Adipocyte (in vitro differentiated cells): ENCODE measurements around the gene SPEM1.

Source experiments
- DNase-seq: peaks from one replicate; pipeline ENCODE4 v3.0.0-alpha.2; 2015; ENCODE audit warnings: low read depth
- H3K27me3 ChIP-seq: replicated peaks from 2 replicates; pipeline ENCODE4 v1.7.0; 2013; ENCODE audit warnings: mild to moderate bottlenecking, low read length, moderate library complexity; ENCODE audit not compliant: control insufficient read depth, insufficient read depth
- H3K36me3 ChIP-seq: 2 replicates; pipeline ENCODE4 v1.7.0; 2013; ENCODE audit warnings: low read length, mild to moderate bottlenecking, moderate library complexity; ENCODE audit not compliant: control insufficient read depth, insufficient read depth, severe bottlenecking
- H3K4me1 ChIP-seq: 2 replicates; pipeline ENCODE4 v1.7.0; 2013; ENCODE audit warnings: mild to moderate bottlenecking, low read length, moderate library complexity; ENCODE audit not compliant: control insufficient read depth, insufficient read depth
- H3K4me3 ChIP-seq: 2 replicates; pipeline ENCODE4 v1.7.0; 2013; ENCODE audit warnings: mild to moderate bottlenecking, low read length, moderate library complexity
- H3K9ac ChIP-seq: 2 replicates; pipeline ENCODE4 v1.7.0; 2013; ENCODE audit warnings: mild to moderate bottlenecking, low read length, moderate library complexity
- H3K9me3 ChIP-seq: 2 replicates; pipeline ENCODE4 v1.7.0; 2013; ENCODE audit warnings: mild to moderate bottlenecking, low read length, moderate library complexity; ENCODE audit not compliant: control insufficient read depth

The SPEM1 gene

DNA sequence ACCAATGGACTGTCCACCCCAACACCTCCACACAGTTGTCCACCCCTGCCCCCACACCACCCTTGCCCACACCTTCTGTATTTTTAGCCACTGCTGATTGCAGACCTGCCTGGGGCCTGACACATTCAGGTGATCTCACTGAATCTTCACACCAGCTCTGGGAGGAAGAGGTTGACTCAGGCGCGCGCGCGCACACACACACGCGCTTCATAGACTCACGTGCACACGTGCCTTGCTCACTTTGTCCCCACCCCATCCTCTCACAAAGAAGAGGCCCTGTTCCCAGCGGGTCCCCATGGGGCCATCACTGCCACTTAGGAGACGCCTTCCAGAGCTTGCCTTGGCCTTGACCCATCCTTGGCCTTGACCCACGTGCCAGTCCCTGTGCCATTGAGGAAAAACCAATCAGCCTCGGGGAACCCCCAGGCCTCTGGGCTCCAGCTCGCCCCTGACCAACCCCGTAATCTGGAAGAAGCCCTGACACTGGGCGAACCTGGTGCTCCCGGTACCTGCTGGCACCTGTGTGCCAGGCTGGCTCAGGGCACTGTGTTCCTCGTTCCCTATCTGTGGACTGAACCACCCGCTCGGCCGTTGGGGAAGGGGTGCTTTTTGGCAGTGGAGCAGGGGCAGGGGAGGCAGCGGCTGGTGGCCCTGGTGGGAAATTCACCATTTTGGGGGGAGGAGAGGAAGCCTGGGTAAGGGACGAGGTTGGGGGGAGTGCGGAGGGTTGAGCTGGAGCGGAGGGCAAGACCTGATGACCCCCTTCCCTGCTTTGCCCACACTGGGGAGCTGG is 9.3 kb upstream of the SPEM1 start:
- Histone ChIP-seq H3K4me1 (peaks cover 21% of the 10 kb centered on the region), H3K27me3 (no peaks in the 10 kb centered on the region), H3K36me3 (peaks cover 21% of the 10 kb centered on the region), H3K9ac (no peak overlapping the region), H3K9me3 (no peaks in the 10 kb centered on the region), H3K4me3 (no peak overlapping the region)
- DNase-seq = no peak

DNA sequence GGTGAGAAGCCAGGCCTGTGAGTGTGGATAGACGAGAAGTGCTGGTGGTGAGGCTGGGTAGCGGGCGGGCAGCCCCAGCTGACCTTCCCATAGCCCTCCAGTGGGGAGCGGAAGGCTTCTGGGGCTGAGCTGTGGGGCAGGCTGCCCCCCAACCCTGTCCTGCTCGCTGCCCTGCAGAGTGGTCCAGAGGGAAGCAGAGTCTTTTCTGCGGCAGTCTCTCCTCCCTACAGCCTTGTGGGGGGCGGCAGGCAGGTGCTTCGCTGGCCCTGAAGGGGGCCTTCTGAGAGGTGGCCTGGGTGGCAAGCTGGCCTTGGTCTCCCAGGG is 8.7 kb upstream of the SPEM1 start:
- peaks cover 21% of the 10 kb centered on the region for H3K36me3 ChIP-seq
- H3K9me3 ChIP-seq = no peaks in the 10 kb centered on the region
- no peaks in the 10 kb centered on the region for H3K27me3 ChIP-seq
- H3K4me1 ChIP-seq = peaks cover 20% of the 10 kb centered on the region
- H3K9ac ChIP-seq = no peak overlapping the region
- DNase-seq = no peak
- H3K4me3 ChIP-seq = no peak overlapping the region

DNA sequence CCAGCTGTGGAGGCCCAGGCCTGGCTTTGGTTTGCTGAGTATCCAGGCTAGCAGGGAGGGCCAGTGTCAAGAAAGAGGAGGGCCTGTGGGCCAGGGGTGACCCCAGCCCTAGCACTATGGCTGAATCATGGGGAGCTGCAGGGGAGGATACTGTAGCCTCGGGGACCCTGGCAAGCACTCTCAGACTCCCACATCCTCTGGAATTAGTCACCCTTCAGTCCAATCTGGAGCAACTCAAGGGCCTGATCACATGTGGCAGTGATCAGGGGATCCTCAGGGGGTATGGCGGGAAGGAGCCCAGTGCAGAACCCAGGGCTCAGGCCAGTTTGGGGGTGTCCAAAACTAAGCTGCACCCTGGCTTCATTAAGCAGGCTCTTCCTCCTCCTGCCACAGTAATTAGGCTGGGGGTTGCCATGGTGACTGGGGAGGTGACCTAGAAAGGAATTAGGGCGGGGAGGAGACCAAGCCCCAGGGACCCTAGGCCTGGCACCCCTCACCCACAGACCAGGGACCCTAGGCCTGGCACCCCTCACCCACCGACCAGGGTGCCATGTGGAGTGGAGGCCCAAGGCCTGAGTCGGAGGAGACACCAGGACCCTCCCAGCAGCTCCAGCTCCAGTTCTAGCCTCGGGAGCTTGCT is 6.7 kb upstream of the SPEM1 start:
- H3K9ac ChIP-seq = no peak overlapping the region
- H3K36me3 ChIP-seq = peaks cover 27% of the 10 kb centered on the region
- peaks cover 20% of the 10 kb centered on the region for H3K4me1 ChIP-seq
- DNase-seq = peak; percentile 39
- H3K4me3 ChIP-seq = no peak overlapping the region
- no peaks in the 10 kb centered on the region for H3K9me3 ChIP-seq
- no peaks in the 10 kb centered on the region for H3K27me3 ChIP-seq

DNA sequence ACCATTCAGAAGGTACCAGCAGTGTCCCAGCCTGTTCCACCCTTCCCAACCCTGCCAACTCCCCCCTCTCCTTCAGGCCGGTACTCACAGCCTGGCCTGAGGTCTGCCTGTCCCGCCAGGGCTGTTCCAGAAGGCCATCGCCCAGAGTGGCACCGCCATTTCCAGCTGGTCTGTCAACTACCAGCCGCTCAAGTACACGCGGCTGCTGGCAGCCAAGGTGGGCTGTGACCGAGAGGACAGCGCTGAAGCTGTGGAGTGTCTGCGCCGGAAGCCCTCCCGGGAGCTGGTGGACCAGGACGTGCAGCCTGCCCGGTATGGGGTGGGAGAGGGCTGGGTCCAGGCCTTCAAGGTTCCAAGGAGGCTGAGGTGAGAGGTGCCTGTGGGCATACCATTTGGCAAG is 5.3 kb upstream of the SPEM1 start:
- Histone ChIP-seq H3K4me3 (no peak overlapping the region), H3K9me3 (no peaks in the 10 kb centered on the region), H3K27me3 (no peaks in the 10 kb centered on the region), H3K4me1 (peaks cover 20% of the 10 kb centered on the region), H3K36me3 (peaks cover 14% of the 10 kb centered on the region), H3K9ac (no peak overlapping the region)
- no peak for DNase-seq

DNA sequence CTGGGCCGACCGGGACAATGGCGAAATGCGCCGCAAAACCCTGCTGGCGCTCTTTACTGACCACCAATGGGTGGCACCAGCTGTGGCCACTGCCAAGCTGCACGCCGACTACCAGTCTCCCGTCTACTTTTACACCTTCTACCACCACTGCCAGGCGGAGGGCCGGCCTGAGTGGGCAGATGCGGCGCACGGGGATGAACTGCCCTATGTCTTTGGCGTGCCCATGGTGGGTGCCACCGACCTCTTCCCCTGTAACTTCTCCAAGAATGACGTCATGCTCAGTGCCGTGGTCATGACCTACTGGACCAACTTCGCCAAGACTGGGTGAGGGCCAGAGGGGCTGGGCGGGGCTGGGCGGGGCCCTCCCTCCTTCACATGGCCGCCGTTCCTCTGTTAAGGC is 4.3 kb upstream of the SPEM1 start:
- peaks cover 6% of the 10 kb centered on the region for H3K36me3 ChIP-seq
- no peak for DNase-seq
- H3K9ac ChIP-seq = no peak overlapping the region
- peaks cover 20% of the 10 kb centered on the region for H3K4me1 ChIP-seq
- H3K9me3 ChIP-seq = peaks cover 2% of the 10 kb centered on the region
- no peaks in the 10 kb centered on the region for H3K27me3 ChIP-seq
- no peak overlapping the region for H3K4me3 ChIP-seq

DNA sequence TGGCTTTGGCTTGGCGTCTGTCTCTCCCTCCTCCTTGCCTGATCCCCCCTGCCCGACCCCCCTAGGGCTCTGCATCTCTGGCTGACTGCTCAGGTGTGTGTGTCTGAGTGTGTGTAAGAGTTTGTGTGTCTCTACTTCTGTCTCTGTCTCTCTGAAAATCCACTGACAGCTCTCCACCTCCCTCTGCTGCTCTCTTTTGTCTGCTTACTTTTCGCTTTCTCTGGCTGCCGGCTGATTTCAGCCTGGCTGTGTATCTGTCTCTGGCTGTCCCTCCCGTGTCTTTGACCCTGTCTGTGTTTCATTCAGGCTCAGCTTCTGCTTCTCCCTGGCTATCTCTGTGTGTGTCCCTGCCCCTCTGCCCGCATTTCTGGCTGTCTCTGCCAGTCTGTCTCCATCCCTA is 3.8 kb upstream of the SPEM1 start:
- H3K9me3 ChIP-seq = peaks cover 3% of the 10 kb centered on the region
- no peaks in the 10 kb centered on the region for H3K27me3 ChIP-seq
- H3K36me3 ChIP-seq = peaks cover 6% of the 10 kb centered on the region
- DNase-seq = no peak
- H3K4me3 ChIP-seq = no peak overlapping the region
- H3K9ac ChIP-seq = no peak overlapping the region
- peaks cover 20% of the 10 kb centered on the region for H3K4me1 ChIP-seq

DNA sequence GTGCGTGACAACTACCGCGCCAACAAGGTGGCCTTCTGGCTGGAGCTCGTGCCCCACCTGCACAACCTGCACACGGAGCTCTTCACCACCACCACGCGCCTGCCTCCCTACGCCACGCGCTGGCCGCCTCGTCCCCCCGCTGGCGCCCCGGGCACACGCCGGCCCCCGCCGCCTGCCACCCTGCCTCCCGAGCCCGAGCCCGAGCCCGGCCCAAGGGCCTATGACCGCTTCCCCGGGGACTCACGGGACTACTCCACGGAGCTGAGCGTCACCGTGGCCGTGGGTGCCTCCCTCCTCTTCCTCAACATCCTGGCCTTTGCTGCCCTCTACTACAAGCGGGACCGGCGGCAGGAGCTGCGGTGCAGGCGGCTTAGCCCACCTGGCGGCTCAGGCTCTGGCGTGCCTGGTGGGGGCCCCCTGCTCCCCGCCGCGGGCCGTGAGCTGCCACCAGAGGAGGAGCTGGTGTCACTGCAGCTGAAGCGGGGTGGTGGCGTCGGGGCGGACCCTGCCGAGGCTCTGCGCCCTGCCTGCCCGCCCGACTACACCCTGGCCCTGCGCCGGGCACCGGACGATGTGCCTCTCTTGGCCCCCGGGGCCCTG is 3.0 kb upstream of the SPEM1 start:
- no peak overlapping the region for H3K9ac ChIP-seq
- no peak for DNase-seq
- peaks cover 6% of the 10 kb centered on the region for H3K36me3 ChIP-seq
- H3K4me1 ChIP-seq = peaks cover 18% of the 10 kb centered on the region
- H3K9me3 ChIP-seq = peaks cover 3% of the 10 kb centered on the region
- H3K4me3 ChIP-seq = no peak overlapping the region
- no peaks in the 10 kb centered on the region for H3K27me3 ChIP-seq

DNA sequence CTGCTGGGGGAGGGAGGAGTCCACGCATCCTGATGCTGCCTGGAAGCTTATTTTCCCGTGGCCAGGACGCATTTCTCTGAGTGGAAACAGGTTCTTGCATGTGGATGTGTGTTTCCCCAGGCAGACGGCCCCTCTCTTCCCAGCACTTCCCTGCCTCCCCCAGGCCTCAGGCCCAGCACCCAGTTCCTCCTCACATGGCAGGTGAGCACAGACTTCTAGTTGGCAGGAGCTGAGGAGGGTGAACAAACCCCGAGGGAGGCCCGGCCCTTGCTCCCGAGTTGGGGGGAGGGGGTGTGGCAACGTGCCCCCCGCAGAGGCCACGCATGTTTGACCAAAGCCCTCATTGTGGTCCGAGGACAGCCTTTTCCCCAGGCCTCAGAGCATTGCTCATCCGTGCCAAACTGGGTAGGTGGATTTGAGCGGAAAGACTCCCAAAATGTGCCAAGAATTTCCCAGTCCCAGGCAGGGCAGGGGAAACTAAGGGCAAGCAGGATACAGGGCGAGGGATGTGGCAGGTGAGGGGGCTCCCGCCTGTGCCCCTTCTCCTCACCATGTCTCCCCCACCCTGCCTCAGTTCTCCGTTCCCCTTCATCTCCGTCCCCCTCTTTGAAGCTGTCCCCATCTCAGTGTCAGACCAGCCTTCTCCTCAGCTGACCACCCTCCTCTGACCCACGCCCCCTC is 1.5 kb upstream of the SPEM1 start:
- H3K9me3 ChIP-seq = peaks cover 3% of the 10 kb centered on the region
- H3K36me3 ChIP-seq = peaks cover 6% of the 10 kb centered on the region
- no peak overlapping the region for H3K4me3 ChIP-seq
- DNase-seq = no peak
- H3K9ac ChIP-seq = no peak overlapping the region
- H3K27me3 ChIP-seq = no peaks in the 10 kb centered on the region
- H3K4me1 ChIP-seq = peaks cover 3% of the 10 kb centered on the region

DNA sequence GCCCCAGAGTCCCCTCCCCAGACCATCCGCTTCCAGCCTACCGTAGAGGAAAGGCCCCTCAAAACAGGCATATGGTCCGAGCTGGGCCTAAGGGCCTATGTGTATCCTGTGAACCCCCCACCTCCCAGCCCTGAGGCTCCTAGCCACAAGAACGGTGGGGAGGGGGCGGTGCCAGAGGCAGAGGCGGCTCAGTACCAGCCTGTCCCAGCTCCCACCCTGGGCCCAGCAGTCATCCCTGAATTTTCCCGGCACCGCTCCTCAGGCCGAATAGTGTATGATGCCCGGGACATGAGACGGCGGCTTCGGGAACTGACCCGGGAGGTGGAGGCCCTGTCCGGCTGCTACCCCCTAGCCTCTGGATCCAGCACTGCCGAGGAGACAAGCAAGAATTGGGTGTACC is 1.1 kb downstream of the SPEM1 start:
- no peak overlapping the region for H3K4me3 ChIP-seq
- peaks cover 6% of the 10 kb centered on the region for H3K36me3 ChIP-seq
- DNase-seq = no peak
- H3K4me1 ChIP-seq = no peaks in the 10 kb centered on the region
- H3K27me3 ChIP-seq = no peaks in the 10 kb centered on the region
- H3K9me3 ChIP-seq = peaks cover 3% of the 10 kb centered on the region
- H3K9ac ChIP-seq = no peak overlapping the region

DNA sequence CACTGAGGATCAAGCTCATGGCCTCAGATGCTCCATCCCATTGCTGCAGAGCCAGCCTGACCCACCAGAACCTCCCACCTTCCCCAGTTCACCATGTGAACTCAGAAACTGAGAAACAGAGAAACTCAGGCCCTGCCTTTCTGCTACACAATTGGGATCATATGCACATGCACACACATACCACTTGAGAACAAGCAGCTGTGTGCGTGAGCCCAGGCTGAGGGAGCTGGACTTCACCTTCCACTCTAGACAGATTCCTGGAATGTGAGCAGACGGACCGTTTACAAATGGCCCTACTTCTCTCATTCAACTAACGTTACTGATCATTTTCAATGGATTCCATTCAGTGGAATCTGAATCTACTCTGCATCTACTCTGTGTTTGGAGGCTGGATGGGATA is 3.6 kb downstream of the SPEM1 start:
- Histone ChIP-seq H3K36me3 (no peaks in the 10 kb centered on the region), H3K4me1 (no peaks in the 10 kb centered on the region)
- DNase-seq = no peak

DNA sequence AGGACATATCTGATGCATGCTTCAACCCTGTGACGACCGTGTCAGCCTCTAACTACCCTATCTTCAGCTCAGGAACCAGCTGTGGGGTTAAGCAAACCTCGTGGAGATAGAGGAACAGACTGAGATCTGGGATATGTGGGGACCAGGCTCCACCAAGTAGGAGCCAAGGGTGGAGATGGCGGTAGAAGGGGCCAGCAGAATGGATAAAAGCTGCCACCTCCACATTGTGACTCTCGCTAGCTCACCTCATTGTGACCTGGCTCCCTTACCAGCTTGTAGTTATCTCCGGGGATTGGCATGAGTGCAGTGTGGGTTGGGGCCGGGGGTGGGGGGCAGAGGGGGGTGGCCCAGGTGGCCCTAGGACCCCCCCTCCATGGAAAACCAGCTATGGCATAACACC is 5.2 kb downstream of the SPEM1 start, which contains the start of gene SPEM2:
TSS of gene SPEM2 (plus strand) at position 301 of the 400 bp plus-strand sequence. CDS start at position 374, 73 bp downstream.
- no peak for DNase-seq
- no peaks in the 10 kb centered on the region for H3K4me1 ChIP-seq
- no peak within 1 kb of the TSS for H3K9ac ChIP-seq
- no peaks in the 10 kb centered on the region for H3K36me3 ChIP-seq
- H3K27me3 ChIP-seq = no peaks in the 10 kb centered on the region
- no peak within 1 kb of the TSS for H3K4me3 ChIP-seq
- H3K9me3 ChIP-seq = peaks cover 3% of the 10 kb centered on the region

More for the DNA sequence above, 3.6 kb downstream of the SPEM1 start:
- Histone ChIP-seq H3K27me3 (no peaks in the 10 kb centered on the region), H3K9me3 (peaks cover 3% of the 10 kb centered on the region), H3K9ac (no peak overlapping the region), H3K4me3 (no peak overlapping the region)
